ENCODE measurements around the gene GJA1. TPM values are rescaled to one million over a fixed set of nuclear protein-coding genes. Genes with fewer than 3 reads are reported as not detected.

Gene GJA1
- total RNA-seq, 1 donor from 2014 or later = 363 TPM

Other genes starting within 250 kb of the GJA1 start
- 12.2 TPM for gene TBC1D32, start 101.2 kb upstream of the GJA1 start, total RNA-seq (ENCODE audit: unreplicated experiment)